SIG-M5 (cell line): ENCODE measurements around the gene MAP3K10.

Experiments used
- DNase-seq: peaks from one replicate; lab custom pipeline; 2025; lab: John Stamatoyannopoulos, UW

The MAP3K10 gene

DNA sequence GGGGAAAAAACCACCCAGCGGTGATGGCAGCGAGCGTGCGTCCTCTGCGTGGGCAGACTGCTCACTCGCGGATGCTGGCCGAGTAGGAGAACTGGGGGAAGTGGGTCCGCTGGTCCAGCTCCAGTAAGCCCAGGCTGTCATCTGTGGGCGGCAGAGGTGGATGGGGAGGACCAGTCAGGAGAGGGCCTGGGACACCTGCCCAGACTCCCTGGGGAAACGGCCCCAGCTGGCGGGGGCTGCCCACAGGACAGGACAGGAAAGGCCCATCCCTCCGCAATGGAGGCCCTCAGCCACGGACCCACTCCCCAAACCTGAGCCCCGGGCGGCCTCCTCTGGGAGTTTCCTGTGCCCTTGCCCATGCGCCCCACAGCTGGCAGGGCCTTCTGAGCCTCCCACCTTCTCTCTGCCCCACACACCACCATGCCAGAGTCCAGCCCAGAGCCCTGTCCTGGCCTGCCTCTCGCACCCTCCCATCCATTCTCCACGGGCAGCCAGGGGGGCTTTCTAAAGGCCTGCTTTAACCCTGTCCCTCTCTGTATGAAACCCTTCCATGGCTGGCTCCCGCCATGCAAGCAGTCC lies 42.7 kb downstream of the MAP3K10 start:
- DNase-seq: no peak

GRCh38 chr19:40234429-40235237 lies 43.4 kb downstream of the MAP3K10 start:
- DNase-seq: no peak

GRCh38 chr19:40235238-40236025 lies 44.2 kb downstream of the MAP3K10 start:
- no peak for DNase-seq

- DNase-seq: no peak
These were observed 44.8 kb downstream of the MAP3K10 start for GRCh38 chr19:40236026-40236355.

DNA sequence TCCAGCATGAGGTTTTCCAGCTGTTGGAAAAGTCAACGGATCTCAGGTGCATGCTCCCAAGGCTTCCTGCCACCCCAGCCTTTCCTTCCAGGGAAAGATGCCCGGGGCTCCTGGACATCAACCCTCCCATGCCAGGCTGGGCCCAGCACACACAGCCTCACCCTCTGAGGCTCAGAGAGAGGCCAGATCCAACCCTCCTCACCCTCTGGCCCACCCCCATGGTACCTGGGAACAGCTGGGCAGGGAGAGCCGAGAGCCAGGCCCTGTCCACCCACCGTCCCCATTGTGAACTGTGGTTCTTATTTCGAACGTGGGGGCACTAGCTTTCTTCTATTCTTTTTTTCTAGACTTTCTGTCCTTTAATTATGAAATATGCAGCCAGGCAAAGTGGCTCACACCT lies 45.1 kb downstream of the MAP3K10 start:
- DNase-seq: no peak

GRCh38 chr19:40237791-40238190 lies 46.6 kb downstream of the MAP3K10 start:
- DNase-seq: no peak

DNA sequence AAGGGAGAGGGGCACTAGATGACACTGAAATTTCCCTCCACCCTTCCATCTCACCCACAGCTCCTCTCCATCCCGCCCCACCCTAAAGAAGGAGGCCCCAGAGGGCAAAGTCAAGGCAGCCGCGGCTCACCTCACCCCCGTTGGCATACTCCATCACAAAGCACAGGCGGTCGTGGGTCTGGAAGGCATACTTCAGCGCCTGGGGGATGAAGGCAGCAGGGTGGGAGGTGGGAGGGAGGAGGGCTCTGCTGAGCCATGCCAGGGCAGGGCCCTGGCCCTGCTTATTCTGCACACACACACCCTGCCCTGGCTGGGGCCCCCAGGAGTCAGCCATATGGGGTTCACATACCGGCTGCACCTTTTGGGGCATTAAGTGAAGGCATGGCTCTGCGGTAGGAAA lies 47.5 kb downstream of the MAP3K10 start:
- no peak for DNase-seq

DNA sequence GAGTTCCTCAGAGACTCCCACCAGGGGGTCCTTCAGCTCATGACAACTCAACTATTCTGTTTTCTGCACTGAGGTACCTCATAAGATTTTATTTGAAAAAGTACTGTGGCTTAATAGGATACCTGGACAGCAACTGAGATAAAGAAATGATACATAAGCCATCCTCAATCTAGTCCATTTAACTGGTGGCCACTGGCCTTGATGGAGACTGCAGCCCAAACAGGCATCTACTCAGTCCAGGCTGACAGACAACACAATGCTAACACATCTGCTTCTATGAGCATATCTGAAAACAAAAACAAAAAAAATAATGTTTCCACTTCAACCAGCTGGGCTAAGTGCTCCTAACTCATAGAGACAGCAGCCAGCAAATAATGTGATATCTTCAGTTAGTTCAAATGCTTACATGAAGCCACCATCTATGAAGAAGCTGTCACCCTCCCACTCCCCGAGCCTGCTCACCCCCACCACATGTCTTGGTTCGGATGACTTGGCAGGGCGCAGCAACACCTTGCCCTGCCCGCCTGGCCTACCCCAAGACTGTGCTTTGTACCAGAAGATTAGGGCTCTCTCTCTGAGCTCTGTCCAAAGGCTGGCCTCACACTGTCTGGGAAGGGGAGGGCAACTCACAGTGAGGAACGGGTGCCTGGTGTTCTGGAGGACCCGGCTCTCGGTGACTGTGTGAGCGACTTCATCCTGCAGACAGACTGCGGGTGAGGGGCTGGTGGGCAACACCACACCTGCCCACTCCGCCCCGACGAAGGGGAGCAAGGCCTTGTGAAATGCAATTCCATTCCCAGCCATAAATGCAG lies 48.4 kb downstream of the MAP3K10 start:
- DNase-seq: no peak

- no peak for DNase-seq
These were observed 49.1 kb downstream of the MAP3K10 start for GRCh38 chr19:40240332-40240731.

DNA sequence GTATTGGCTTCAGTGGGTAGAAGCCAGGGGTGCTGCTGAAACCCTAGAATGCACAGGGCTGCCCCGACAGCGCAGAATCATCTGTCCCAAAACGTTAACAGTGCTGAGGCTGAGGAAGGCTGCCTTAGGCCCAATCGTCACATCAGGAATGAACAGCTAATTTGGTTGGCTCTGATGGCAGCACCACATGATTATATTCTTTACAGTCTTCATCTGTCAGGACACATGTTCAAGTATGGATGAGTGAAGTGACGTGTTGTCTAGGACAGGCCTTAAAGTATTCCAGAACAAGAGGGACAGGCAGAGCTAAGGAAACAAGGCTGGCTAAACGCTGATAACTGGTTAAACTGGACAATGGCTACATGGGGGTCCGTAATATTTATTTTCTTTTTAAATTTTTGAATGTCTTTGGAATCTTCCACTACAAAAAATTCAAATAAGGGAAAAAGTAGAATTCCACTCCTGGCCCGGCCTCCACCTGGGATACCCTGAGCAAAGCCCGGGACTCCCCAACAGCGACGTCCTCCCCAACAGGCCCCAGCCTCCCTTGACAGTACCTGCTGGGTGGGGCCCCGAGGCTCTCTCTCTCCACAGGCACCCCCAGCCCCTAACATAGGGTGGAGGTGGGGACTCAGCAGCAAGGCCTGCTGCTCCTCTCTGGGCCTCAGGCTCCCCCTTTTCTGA lies 50.0 kb downstream of the MAP3K10 start:
- no peak for DNase-seq

- DNase-seq: no peak
These were observed 50.7 kb downstream of the MAP3K10 start for GRCh38 chr19:40241809-40242384.

DNA sequence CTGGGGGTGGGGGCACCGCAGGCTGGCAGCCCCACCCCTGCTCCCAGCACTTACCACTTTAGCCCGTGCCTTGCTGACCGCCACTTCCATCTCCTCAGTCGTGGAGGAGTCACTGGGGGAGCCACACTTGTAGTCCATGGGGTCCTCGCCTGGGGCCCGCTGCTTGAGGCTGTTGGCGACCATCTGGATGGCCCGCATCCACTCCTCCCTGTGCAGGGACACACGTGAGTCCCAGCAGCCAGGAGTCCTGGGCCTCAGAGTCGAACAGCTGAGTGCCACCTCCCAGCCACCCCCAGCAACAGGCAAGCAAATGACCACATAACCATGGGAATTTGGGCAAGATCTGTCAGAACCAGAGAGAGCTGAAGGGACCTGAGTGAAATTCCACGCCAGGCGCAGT lies 51.3 kb downstream of the MAP3K10 start:
- DNase-seq: no peak

GRCh38 chr19:40243181-40243580 lies 52.0 kb downstream of the MAP3K10 start:
- DNase-seq: no peak

GRCh38 chr19:40244579-40245317 lies 53.5 kb downstream of the MAP3K10 start:
- no peak for DNase-seq

DNA sequence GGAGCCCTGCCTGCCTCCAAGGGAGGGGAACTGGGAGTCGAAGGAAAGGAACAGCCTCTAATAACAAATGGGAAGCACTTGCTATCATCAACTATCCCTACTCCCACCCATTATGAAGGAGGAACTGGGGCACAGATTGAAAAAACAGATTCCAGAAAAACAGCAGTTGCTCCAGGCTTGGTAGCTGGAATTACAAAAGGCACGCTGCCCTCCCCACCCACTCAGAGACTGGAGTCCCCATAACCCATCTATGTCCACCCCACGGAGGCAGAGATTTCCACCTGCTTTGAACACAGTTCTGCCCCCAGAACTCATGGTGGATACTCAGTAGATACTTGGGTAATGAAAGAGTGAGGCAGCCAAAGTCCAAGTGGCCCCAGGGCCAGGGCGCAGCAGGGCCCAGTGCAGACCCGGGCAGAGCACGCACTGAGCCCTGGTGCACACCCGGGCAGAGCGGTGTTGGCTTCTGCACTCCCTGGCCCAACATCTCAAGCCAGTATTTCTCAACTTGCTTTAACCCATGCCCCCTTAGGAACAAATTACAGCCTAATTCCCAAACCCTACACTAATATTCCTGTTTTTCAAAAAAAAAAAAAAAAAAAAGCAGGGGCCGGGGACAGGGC lies 54.4 kb downstream of the MAP3K10 start:
- DNase-seq: no peak

- no peak for DNase-seq
These were observed 55.3 kb downstream of the MAP3K10 start for GRCh38 chr19:40246292-40247073.

DNA sequence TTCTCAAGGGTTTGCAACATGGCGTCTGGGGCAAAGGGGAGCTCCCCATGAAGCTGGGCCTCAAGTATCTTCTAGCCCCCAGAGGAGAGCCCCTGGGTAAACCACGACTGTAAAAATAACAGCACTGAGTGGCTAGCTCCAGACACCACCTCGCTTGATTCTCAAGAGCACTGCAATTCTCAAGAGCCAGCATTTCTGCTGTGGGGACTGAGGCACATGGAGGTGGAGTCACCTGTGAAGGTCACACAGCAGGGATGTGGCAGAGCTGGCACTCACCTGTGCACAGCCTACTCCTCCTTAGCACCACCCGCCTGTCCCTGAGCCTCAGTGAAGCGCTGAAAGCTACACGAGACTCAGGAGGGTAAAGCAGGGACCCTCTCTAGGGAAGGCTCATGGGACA lies 56.0 kb downstream of the MAP3K10 start:
- DNase-seq: no peak

DNA sequence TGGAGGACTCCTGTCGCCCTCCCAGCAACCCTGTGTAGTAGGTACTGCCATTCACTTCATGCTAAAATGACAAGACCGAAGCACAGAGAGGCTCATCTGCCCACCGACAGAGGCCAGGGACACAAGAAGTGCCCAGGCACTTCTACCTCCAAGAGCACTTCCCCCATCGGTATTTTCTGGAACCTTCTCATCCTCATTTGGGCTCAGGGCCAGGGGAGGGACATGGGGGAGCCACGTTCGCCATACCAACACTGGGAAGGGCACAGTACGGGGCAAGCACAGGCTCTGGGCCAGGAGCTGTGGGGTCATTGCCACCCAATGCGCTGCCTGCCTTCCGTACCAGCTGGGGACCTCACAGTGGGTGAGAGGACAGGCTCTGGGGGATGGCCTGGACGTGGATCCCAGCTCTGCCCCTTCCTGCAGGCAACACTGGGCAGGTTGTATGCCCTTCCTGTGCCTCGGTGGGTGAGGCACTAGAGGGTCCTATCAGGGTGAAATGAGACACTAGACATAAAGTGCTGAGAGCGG lies 56.6 kb downstream of the MAP3K10 start:
- DNase-seq: no peak

- DNase-seq: no peak
These were observed 58.0 kb downstream of the MAP3K10 start for GRCh38 chr19:40249201-40249600.
